Measurements from ENCODE around the gene GAST. TPM values are rescaled to one million over a fixed set of nuclear protein-coding genes. Genes with fewer than 3 reads are reported as not detected.

The GAST gene
- total and polyA plus RNA-seq, 2 of the 13 experiments (the other 11 are each of a cell fraction or from before 2014, with no cell fraction given): 0.32 to 0.42 TPM

- ChIA-PET POLR2A (interaction anchor here (1.2 to 1.8 kb wide), 2 partner anchors 10 to 34 kb away, joined by 3 to 8 read pairs; partner anchors contain the start of gene HAP1), CTCF (ENCODE audit: low intra/inter-chr PET ratio, low total read pairs) (no interaction called here)
- DNase-seq (ENCODE audit: low spot score) (no peak), FAIRE-seq (no peak), ATAC-seq (peak; percentile 19; the same call in 2 of the 3 replicates)
- H4K20me1 ChIP-seq (ENCODE audit: insufficient read depth, low read length): no peaks in the 10 kb centered on the region
- no peaks in the 10 kb centered on the region for H3K9me3 ChIP-seq (ENCODE audit: low read length)
- in situ Hi-C loops (cut with HindIII; ENCODE audit: extremely low pct_ligation_motif_present, low pct_unique_long_range_greater_than_20kb): no loop called here
- H3K9ac ChIP-seq (ENCODE audit: insufficient read depth, low read depth, low read length): no peak overlapping the region
- H3K27me3 ChIP-seq (ENCODE audit: control insufficient read depth in 1 of 2, insufficient read depth in 2 of 2, low read length in 2 of 2): peaks cover 10 to 65% of the 10 kb centered on the region in 2 experiments; a peak in 4 of 5 replicates
- H2AFZ ChIP-seq (ENCODE audit: low read length): no peak overlapping the region
- BruUV-seq (replicated peaks): no TSS peak
- no peak overlapping the region for H3K4me2 ChIP-seq (ENCODE audit: low read depth, low read length)
- H3K36me3 ChIP-seq (replicated peaks in 1 of 2; ENCODE audit: control insufficient read depth in 1 of 2, insufficient read depth in 2 of 2, low read length in 2 of 2): no peaks in the 10 kb centered on the region
- H3K4me3 ChIP-seq (replicated peaks in 1 of 3; ENCODE audit: insufficient read depth in 1 of 3, low read depth in 2 of 3, low read length in 3 of 3): no peak overlapping the region
- intact Hi-C loops (cut with micrococcal nuclease; ENCODE audit: unreplicated experiment): no loop called here
- 23% methylated on average over 11 of the region's 12 CpGs for WGBS (ENCODE audit: low lambda C conversion rate)
- no peak overlapping the region for H3K27ac ChIP-seq (ENCODE audit: extremely low read length, insufficient read depth, low read length)
- H3K79me2 ChIP-seq (ENCODE audit: insufficient read depth, low read length): no peaks in the 10 kb centered on the region
- TF ChIP-seq ZNF768 (CRISPR knock-in tag; IDR thresholded peaks at IDR 0.05) (peak; percentile 84), DMAP1 (CRISPR knock-in tag; IDR thresholded peaks at IDR 0.05) (no peak), JDP2 (CRISPR knock-in tag; IDR thresholded peaks at IDR 0.05; ENCODE audit: borderline replicate concordance) (no peak), ZFP91 (CRISPR knock-in tag; IDR thresholded peaks at IDR 0.05; ENCODE audit: borderline replicate concordance) (0 out of 2 replicates have a peak, but pooled peaks have one; percentile 44), RXRA (CRISPR knock-in tag; IDR thresholded peaks at IDR 0.05) (peak; percentile 24; the same call in 1 of the 2 replicates), ZNF598 (CRISPR knock-in tag; IDR thresholded peaks at IDR 0.05; ENCODE audit: borderline replicate concordance) (no peak), ZNF891 (CRISPR knock-in tag; IDR thresholded peaks at IDR 0.05) (no peak), BHLHE40 (IDR thresholded peaks at IDR 0.05; ENCODE audit: low read length) (peak; percentile 73), ZSCAN29 (CRISPR knock-in tag; conservative IDR thresholded peaks at IDR 0.05) (no peak)
- no peaks in the 10 kb centered on the region for H3K4me1 ChIP-seq (ENCODE audit: insufficient read depth, low read length)
Measured at GRCh38 chr17:41723801-41724475, 11.8 kb downstream of the GAST start.

Data from HepG2 (cell line).